Measurements from ENCODE around the gene DPH6.
"Not testable (repeated sequence)": the region's sequence is repeated elsewhere in the genome, so short reads cannot be mapped to it uniquely, and the experiment has no call there.

The DPH6 gene

GRCh38 chr15:35437157-35437556 is 108.8 kb downstream of the DPH6 start:
- no peak for DNase-seq (ENCODE audit: low spot score)

DNA sequence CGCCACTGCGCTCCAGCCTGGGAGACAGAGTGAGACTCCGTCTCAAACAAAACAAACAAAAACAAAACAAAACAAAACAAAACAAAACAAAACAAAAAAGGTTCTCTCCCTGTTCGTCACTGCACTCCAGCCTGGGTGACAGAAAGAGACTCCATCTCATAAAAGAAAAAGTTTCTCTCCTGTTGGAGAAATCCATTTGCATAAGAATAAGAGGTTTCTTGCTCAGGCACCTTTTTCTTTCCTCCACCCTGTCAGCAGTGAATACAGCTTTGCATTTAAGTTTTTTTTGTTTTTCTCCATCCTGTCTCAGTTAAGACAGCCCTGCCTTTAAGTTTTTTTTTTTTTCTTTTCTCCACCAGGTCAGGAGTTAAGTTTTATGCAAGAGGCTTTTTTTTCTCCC is 109.5 kb downstream of the DPH6 start:
- DNase-seq (ENCODE audit: low spot score) = no peak

- no peak for DNase-seq (ENCODE audit: low spot score)
These were observed 114.7 kb downstream of the DPH6 start for GRCh38 chr15:35431281-35431680.

DNA sequence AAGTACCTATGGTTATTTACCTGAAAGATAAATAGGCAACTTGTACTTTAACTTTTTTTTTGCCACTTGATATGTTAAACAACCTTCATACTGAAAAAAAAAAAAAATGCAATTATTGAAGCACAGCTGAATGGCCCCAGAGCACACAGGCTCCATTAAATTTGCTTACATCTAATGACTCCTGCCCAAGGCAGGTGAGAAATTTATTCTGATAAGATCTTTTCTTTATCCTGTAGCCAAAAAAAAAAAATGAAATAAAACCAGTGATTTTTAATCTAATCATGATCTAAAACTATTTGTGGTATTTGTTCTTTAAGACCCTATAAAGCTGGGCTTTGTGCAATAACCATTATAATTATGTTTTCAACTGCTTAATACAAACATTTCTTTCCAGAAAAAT is 115.7 kb downstream of the DPH6 start:
- DNase-seq (ENCODE audit: low spot score) = no peak

DNA sequence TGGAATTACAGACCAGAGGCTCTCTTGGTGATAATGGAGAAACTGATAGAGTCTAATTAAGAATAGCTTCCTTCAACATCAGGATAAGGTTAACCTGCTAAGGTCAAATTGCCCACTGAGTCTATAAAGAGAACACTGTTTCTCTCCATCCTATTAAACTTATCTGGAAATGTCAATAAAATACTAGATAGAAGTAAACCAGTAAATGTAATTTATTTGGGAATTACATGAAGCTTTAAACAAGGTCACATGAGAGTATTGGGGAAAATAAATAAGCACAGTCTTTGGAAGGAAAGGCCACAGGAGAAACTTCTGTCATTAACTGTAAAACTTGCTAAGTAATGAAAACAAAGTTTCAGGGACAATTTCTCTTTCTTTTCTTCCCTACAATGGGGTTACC is 118.5 kb downstream of the DPH6 start:
- DNase-seq (ENCODE audit: low spot score) = no peak

GRCh38 chr15:35427091-35427490 is 118.9 kb downstream of the DPH6 start:
- DNase-seq (ENCODE audit: low spot score) = peak; percentile 47

- DNase-seq (ENCODE audit: low spot score) = no peak
These were observed 135.2 kb downstream of the DPH6 start for GRCh38 chr15:35410775-35411174.

DNA sequence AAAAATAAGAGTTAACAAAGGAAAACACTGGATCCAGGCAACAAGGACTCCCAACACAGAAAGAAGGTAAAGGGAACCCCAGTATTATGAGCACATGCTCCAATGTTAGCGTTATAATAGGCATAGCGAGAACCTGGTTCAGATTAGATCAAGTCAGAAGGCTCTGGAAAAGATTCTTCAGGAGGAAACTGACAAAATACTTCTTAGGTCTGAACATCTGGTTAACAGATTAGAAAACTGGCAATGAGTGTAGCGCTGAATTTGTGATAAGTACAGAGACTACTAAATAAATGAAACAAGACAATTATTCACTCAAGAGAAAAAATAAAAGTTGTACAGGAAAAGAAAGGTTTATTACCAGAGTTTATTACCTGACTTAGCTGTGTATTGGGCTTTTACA is 146.1 kb downstream of the DPH6 start:
- DNase-seq (ENCODE audit: low spot score) = no peak

- no peak for DNase-seq (ENCODE audit: low spot score)
These were observed 148.9 kb downstream of the DPH6 start for GRCh38 chr15:35397027-35397426.

GRCh38 chr15:35394416-35394815 is 151.5 kb downstream of the DPH6 start:
- no peak for DNase-seq (ENCODE audit: low spot score)

- no peak for DNase-seq (ENCODE audit: low spot score)
These were observed 152.6 kb downstream of the DPH6 start for GRCh38 chr15:35393398-35393797.

DNA sequence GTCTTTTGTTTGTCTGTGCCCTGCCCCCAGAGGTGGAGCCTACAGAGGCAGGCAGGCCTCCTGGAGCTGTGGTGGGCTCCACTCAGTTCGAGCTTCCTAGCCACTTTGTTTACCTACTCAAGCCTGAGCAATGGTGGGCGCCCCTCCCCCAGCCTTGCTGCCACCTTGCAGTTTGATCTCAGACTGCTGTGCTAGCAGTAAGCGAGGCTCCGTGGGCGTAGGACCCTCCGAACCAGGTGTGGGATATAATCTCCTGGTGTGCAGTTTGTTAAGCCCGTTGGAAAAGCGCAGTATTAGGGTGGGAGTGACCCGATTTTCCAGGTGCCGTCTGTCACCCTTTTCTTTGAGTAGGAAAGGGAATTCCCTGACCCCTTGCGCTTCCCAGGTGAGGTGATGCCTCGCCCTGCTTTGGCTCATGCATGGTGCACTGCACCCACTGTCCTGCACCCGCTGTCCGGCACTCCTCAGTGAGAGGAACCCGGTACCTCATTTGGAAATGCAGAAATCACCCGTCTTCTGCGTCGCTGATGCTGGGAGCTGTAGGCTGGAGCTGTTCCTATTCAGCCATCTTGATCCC is 154.5 kb downstream of the DPH6 start:
- DNase-seq (ENCODE audit: low spot score) = not testable (repeated sequence)

GRCh38 chr15:35383506-35383905 is 162.5 kb downstream of the DPH6 start:
- no peak for DNase-seq (ENCODE audit: low spot score)

DNA sequence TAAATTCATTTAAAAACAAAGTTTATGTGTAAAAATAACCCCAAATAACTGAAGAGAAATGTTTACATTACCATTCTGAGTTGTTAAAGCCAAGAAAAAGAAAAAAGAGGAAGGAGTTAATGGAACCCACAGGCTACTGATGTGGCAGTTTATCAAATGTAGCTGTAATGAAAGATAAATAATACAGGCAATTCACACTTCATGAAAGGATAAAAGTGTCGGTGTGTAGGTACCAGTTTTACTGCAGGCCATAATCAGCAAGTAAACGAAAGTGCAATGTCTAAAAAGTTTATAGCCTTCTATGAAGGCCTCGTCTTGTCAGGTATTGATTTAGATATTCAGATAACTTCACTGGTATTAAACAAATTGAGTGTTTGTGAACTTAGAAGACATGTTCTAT is 164.6 kb downstream of the DPH6 start:
- DNase-seq (ENCODE audit: low spot score) = no peak

DNA sequence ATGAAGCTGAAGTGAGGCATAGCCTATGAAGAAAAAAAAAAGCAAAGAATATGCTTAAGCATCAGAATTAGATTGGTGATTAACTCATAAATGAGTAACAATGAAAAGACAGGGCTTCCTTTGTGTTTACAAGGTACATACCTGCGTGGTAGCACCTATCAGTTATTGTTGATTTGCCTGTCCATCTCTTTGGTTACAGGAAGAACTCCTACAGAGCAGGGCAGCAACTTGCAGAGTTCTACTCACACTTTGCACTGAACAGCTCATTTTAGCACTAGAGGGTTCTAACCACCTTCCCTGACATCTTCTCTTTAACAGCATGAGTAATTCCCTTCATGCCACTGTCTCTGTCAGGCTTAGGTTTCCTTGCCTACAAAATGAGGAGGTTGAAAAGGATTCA is 166.0 kb downstream of the DPH6 start:
- DNase-seq (ENCODE audit: low spot score) = no peak

DNA sequence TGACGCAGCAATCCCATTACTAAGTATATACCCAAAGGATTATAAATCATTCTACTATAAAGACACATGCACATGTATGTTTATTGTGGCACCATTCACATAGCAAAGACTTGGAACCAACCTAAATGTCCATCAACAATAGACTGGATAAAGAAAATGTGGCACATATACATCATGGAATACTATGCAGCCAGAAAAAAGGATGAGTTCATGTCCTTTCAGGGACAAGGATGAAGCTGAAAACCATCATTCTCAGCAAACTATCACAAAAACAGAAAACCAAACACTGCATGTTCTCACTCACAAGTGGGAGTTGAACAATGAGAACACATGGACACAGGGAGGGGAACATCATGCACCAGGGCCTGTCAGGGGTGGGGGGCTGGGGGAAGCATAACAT is 167.5 kb downstream of the DPH6 start:
- not testable (repeated sequence) for DNase-seq (ENCODE audit: low spot score)

- no peak for DNase-seq (ENCODE audit: low spot score)
These were observed 169.3 kb downstream of the DPH6 start for GRCh38 chr15:35376707-35377106.

DNA sequence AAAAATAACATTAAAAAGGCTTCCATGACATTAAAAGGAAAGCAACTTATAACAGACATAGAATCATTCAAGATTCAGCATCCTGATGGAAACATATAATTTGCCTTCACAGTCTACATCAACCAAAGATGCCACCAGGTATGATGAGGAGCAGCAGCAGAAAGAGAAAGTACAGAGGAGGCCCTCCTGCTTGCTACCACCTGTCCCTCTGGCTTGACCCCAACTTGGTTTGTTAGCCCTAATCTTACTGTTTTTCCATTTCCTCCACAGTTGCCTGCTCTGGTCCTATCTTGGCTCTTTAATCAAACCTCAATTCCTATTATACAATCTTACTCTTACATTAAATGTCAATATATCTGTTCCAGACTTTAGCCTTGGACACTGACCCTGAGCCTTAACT is 171.3 kb downstream of the DPH6 start:
- DNase-seq (ENCODE audit: low spot score) = no peak

DNA sequence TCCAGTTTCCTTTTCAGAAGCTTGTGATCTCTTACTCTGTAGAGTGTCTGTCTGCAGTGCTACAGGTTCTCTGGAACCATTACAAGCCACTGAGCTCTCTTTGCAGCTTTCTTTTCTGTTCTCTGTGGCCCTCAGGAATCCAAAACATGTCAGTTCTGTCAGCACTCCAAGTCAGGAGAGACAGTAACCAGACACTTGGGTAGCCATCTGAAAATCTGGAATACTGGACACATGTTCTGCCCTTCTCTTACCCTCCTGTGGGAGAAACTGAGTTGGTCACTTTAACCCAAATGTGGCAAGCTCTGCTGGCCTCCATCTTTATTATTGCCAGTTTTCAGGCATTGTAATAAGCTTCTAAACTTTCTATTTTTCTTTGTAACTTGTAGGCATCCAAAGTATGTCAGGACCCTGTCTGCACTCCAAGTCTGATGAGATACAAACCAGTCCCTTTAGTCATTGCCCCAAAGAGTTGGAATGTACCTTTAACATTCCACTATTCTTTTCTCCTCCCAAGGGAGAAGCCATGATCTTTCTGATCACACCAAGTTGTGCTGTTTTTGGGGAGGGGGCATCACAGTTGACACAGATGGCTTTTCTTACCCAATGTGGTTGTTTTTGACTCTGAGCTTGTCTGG is 183.7 kb downstream of the DPH6 start:
- no peak for DNase-seq (ENCODE audit: low spot score)

GRCh38 chr15:35358824-35359223 is 187.1 kb downstream of the DPH6 start:
- no peak for DNase-seq (ENCODE audit: low spot score)

DNA sequence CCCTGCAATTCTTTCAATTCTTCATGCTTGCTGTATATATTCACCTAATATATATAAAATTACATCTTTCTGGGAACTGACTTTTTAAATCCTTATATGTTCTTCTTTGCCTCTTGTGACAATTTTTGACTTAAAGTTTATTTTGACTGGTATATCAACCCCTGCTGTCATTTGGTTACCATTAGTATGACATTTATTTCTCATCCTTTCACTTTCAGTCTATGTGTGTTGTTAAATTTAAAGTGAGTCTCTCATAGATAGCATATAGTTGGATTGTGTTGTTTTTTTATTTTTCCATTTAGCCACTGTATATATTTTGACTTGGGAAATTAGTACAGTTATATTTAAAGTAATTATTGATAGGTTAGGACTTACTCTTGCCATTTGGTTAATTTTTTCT is 194.9 kb downstream of the DPH6 start:
- DNase-seq (ENCODE audit: low spot score) = no peak

DNA sequence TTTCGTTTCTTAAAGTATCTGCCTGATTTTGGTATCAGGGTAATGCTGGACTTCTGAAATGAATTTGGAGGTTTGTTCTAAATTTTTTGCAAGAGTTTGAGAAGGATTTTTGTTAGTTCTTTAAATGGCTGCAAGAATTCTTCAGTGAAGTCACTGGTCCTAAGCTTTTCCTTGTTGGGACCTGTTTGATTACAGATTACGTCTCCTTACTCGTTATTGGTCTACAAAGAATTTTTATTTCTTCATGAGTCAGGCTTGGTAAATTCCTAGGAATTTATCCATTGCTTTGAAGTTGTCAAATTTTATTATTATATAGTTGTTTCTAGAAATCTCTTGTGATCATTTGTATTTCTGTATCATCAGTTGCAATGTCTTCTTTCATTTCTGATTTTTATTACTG is 196.0 kb downstream of the DPH6 start:
- no peak for DNase-seq (ENCODE audit: low spot score)

GRCh38 chr15:35330916-35331315 is 215.0 kb downstream of the DPH6 start:
- DNase-seq (ENCODE audit: low spot score) = no peak

GRCh38 chr15:35330048-35330695 is 215.8 kb downstream of the DPH6 start:
- DNase-seq (ENCODE audit: low spot score) = no peak
